ENCODE data around the gene SSX4.
"Not testable (repeated sequence)": the region's sequence is repeated elsewhere in the genome, so short reads cannot be mapped to it uniquely, and the experiment has no call there.

GRCh38 chrX:48427027-48427716 is 43.8 kb downstream of the SSX4 start:
- not testable (repeated sequence) for TF ChIP-seq POLR2A (IDR thresholded peaks at IDR 0.05; ENCODE audit: low read length); GATA1 (IDR thresholded peaks at IDR 0.05; ENCODE audit: low read depth, low read length)
